HL-60 (cell line): ENCODE data around the gene KMT2C.

Source experiments
- GABPA ChIP-seq: IDR thresholded peaks from 2 replicates; pipeline ENCODE4 v1.6.1; 2012; ENCODE audit warnings: low read depth
- POLR2AphosphoS5 ChIP-seq: IDR thresholded peaks from 2 replicates; pipeline ENCODE4 v1.6.1; 2012; ENCODE audit warnings: low read depth
- REST ChIP-seq: IDR thresholded peaks from 2 replicates; pipeline ENCODE4 v1.6.1; 2012; ENCODE audit warnings: low read depth; ENCODE audit not compliant: insufficient replicate concordance
- SPI1 ChIP-seq: IDR thresholded peaks from 2 replicates; pipeline ENCODE4 v1.6.1; 2012; ENCODE audit warnings: low read depth, mild to moderate bottlenecking, borderline replicate concordance
- TF ChIP-seq, protein P1 (sequence below): IDR thresholded peaks from one replicate; pipeline ENCODE4 v1.5.1; 2011; ENCODE audit warnings: low read length, control low read depth, inconsistent platforms; ENCODE audit not compliant: insufficient read depth

- TF ChIP-seq GABPA (no peak), SPI1 (no peak), POLR2AphosphoS5 (no peak), REST (no peak)
- TF ChIP-seq, protein P1, sequence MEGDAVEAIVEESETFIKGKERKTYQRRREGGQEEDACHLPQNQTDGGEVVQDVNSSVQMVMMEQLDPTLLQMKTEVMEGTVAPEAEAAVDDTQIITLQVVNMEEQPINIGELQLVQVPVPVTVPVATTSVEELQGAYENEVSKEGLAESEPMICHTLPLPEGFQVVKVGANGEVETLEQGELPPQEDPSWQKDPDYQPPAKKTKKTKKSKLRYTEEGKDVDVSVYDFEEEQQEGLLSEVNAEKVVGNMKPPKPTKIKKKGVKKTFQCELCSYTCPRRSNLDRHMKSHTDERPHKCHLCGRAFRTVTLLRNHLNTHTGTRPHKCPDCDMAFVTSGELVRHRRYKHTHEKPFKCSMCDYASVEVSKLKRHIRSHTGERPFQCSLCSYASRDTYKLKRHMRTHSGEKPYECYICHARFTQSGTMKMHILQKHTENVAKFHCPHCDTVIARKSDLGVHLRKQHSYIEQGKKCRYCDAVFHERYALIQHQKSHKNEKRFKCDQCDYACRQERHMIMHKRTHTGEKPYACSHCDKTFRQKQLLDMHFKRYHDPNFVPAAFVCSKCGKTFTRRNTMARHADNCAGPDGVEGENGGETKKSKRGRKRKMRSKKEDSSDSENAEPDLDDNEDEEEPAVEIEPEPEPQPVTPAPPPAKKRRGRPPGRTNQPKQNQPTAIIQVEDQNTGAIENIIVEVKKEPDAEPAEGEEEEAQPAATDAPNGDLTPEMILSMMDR = no peak
Observed at GRCh38 chr7:152480664-152481063, 44.9 kb upstream of the KMT2C start.
